Activated naive CD4-positive, alpha-beta T cell treated with anti-CD3 and anti-CD28 coated beads for 36 hours (primary cell): ENCODE results near the gene FRY. TPM values are rescaled to one million over a fixed set of nuclear protein-coding genes. Genes with fewer than 3 reads are reported as not detected.

Experiments used
- CTCF ChIA-PET: fragments of 350-600 bp; sonication (Branson Sonifier 250); formaldehyde crosslinking; loops from one replicate; lab custom pipeline; 2021; ENCODE audit warnings: antibody characterized with exemption; lab: Charles Lee
- DNase-seq: peaks from one replicate; pipeline ENCODE4 v3.0.0-alpha.2; 2020
- H3K27ac Mint-ChIP-seq: one replicate; pipeline ENCODE4 v1.8.0; 2021; ENCODE audit warnings: mild to moderate bottlenecking, mixed read lengths
- H3K27me3 Mint-ChIP-seq: one replicate; pipeline ENCODE4 v1.8.0; 2021; ENCODE audit warnings: low read depth, mixed read lengths
- H3K36me3 Mint-ChIP-seq: one replicate; pipeline ENCODE4 v1.8.0; 2021; ENCODE audit warnings: low read depth, mixed read lengths
- H3K4me1 Mint-ChIP-seq: one replicate; pipeline ENCODE4 v1.8.0; 2021; ENCODE audit warnings: low read depth, mixed read lengths
- H3K4me3 Mint-ChIP-seq: one replicate; pipeline ENCODE4 v1.8.0; 2021; ENCODE audit warnings: mild to moderate bottlenecking, moderate library complexity, mixed read lengths
- H3K9me3 Mint-ChIP-seq: one replicate; pipeline ENCODE4 v1.8.0; 2021; ENCODE audit warnings: mixed read lengths
- intact Hi-C: fragments of 100-400 bp; cut with micrococcal nuclease; formaldehyde crosslinking; loops from one replicate; pipeline ENCODE4 v1.15.1; 2023
- total RNA-seq, 2 experiments: library from RNA; stranded (reverse); gene quantifications; one replicate each; pipeline ENCODE4 v1.2.3, GENCODE V29; 2021

FRY gene
- total RNA-seq, 2 experiments from 2014 or later = 7.3 to 7.8 TPM

DNA sequence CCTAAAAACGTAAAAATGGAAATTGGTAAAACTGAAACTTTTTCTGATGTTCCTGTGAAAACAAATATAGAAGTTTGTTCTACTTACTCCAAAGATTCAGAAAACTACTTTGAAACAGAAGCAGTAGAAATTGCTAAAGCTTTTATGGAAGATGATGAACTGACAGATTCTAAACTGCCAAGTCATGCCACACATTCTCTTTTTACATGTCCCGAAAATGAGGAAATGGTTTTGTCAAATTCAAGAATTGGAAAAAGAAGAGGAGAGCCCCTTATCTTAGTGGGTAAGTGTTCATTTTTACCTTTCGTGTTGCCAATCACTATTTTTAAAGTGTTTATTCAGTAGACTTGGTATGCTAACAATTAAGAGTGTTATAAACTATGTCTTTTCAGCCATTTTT, 309.3 kb downstream of the FRY start:
- intact Hi-C loops = no loop called here
- no peaks in the 10 kb centered on the region for H3K4me1 Mint-ChIP-seq
- CTCF ChIA-PET = interaction anchor here (0.6 kb wide), 1 partner anchor 160 kb away, joined by 4 read pairs; no protein-coding TSS in a partner anchor
- peaks cover 2% of the 10 kb centered on the region for H3K27me3 Mint-ChIP-seq
- H3K27ac Mint-ChIP-seq = no peak overlapping the region
- no peak for DNase-seq
- H3K36me3 Mint-ChIP-seq = peaks cover 28% of the 10 kb centered on the region
- no peak overlapping the region for H3K4me3 Mint-ChIP-seq
- H3K9me3 Mint-ChIP-seq = peaks cover 6% of the 10 kb centered on the region

DNA sequence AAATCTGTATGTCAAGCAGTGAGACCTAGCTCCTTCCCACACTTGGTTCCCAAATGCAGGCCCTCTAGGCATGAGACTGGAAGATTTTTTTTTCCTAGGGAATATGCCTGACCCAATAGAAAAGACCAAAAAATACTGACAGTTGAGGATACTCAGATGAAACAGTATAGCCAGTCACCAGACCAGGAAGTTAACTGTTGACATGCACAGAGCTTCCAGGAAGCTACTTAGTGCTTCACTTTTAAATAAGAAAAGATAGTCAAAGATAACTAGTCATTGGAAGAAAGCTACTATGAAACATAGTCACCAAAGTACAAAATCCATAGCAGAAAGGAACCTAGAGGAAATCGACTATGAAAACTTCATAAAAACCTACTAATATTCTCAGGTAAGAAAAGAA, 316.1 kb downstream of the FRY start:
- CTCF ChIA-PET = no interaction called here
- intact Hi-C loops = no loop called here

More for the DNA sequence above, 316.1 kb downstream of the FRY start:
- Mint-ChIP-seq H3K27ac (no peak overlapping the region), H3K4me3 (no peak overlapping the region), H3K9me3 (no peaks in the 10 kb centered on the region), H3K27me3 (no peaks in the 10 kb centered on the region), H3K4me1 (no peaks in the 10 kb centered on the region), H3K36me3 (peaks cover 36% of the 10 kb centered on the region)
- DNase-seq = no peak
